Measurements from ENCODE around the gene CCL22.
A peak's percentile ranks its signal among the peaks of the same experiment; 100 is the strongest.

CCL22 gene

DNA sequence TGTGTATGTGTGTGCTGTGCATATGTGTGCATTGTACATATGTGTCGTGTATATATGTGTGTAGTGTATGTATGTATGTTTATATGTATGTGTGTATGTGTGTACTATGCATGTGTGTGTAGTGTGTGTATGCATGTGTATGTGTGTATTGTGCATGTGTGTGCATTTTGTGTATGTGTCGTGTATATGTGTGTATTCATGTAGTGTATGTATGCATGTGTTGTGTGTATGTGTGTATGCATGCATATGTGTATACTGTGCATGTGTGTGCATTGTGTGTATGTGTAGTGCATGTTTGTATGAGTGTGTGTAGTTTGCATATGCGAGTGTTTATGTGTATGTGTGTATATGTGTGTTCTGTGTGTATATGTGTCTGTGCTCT lies 30.5 kb downstream of the CCL22 start:
- TF ChIP-seq, protein P1, sequence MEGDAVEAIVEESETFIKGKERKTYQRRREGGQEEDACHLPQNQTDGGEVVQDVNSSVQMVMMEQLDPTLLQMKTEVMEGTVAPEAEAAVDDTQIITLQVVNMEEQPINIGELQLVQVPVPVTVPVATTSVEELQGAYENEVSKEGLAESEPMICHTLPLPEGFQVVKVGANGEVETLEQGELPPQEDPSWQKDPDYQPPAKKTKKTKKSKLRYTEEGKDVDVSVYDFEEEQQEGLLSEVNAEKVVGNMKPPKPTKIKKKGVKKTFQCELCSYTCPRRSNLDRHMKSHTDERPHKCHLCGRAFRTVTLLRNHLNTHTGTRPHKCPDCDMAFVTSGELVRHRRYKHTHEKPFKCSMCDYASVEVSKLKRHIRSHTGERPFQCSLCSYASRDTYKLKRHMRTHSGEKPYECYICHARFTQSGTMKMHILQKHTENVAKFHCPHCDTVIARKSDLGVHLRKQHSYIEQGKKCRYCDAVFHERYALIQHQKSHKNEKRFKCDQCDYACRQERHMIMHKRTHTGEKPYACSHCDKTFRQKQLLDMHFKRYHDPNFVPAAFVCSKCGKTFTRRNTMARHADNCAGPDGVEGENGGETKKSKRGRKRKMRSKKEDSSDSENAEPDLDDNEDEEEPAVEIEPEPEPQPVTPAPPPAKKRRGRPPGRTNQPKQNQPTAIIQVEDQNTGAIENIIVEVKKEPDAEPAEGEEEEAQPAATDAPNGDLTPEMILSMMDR (IDR thresholded peaks at IDR 0.05; ENCODE audit: poor library complexity, severe bottlenecking), result no peak
- Histone ChIP-seq H3K27me3 (ENCODE audit: insufficient read depth, poor library complexity, severe bottlenecking) (no peaks in the 10 kb centered on the region), H3K27ac (ENCODE audit: poor library complexity, severe bottlenecking) (no peak overlapping the region), H3K9me3 (ENCODE audit: severe bottlenecking) (no peaks in the 10 kb centered on the region), H3K4me3 (ENCODE audit: severe bottlenecking) (no peak overlapping the region), H3K36me3 (ENCODE audit: low read depth) (no peaks in the 10 kb centered on the region), H3K4me1 (ENCODE audit: insufficient read depth, poor library complexity, severe bottlenecking) (peaks cover 5% of the 10 kb centered on the region)
- DNase-seq (ENCODE audit: low spot score) (no peak), ATAC-seq (ENCODE audit: low read depth) (no peak)

DNA sequence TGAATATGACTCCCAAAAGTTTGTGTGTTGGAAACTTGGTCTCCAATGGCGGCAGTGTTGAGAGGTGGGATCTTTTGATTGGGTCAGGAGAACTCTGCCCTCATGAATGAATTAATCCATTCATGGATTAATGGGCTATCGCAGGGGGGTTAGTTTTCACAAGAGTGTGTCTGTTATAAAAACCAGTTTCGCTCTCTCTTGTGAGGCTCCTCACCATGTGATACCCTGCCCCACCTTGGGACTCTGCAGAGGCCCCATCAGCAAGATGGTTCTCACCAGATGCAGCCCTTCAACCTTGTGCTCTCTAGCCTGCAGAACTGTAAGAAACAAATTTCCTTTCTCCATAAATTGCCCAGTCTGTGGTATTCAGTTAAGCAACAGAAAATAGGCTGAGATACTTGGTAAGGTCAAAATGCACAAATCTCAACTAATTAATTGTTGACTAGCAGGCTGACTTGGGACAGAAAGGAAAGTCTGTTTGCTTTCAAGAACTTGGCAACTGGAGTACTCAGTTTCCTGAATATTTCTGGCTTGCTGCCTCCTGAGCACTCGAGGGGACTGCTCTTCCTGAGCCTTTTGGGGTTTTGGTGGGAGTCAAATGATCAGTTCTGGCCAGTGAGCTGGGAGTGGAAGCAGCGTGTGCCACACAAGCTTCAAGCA lies 32.2 kb downstream of the CCL22 start:
- DNase-seq (ENCODE audit: low spot score), result no peak
- H3K4me1 ChIP-seq (ENCODE audit: insufficient read depth, poor library complexity, severe bottlenecking), result peaks cover 11% of the 10 kb centered on the region
- H3K9me3 ChIP-seq (ENCODE audit: severe bottlenecking), result no peaks in the 10 kb centered on the region
- no peak overlapping the region for H3K27ac ChIP-seq (ENCODE audit: poor library complexity, severe bottlenecking)
- TF ChIP-seq, protein P1 (IDR thresholded peaks at IDR 0.05; ENCODE audit: poor library complexity, severe bottlenecking), result no peak
- no peak overlapping the region for H3K4me3 ChIP-seq (ENCODE audit: severe bottlenecking)
- no peak for ATAC-seq (ENCODE audit: low read depth)
- H3K27me3 ChIP-seq (ENCODE audit: insufficient read depth, poor library complexity, severe bottlenecking), result no peaks in the 10 kb centered on the region
- H3K36me3 ChIP-seq (ENCODE audit: low read depth), result no peaks in the 10 kb centered on the region

- no peaks in the 10 kb centered on the region for H3K36me3 ChIP-seq (ENCODE audit: low read depth)
- H3K27me3 ChIP-seq (ENCODE audit: insufficient read depth, poor library complexity, severe bottlenecking), result no peaks in the 10 kb centered on the region
- H3K27ac ChIP-seq (ENCODE audit: poor library complexity, severe bottlenecking), result no peak overlapping the region
- no peak for DNase-seq (ENCODE audit: low spot score)
- TF ChIP-seq, protein P1 (IDR thresholded peaks at IDR 0.05; ENCODE audit: poor library complexity, severe bottlenecking), result no peak
- H3K4me1 ChIP-seq (ENCODE audit: insufficient read depth, poor library complexity, severe bottlenecking), result peaks cover 11% of the 10 kb centered on the region
- no peak for ATAC-seq (ENCODE audit: low read depth)
- no peaks in the 10 kb centered on the region for H3K9me3 ChIP-seq (ENCODE audit: severe bottlenecking)
- no peak overlapping the region for H3K4me3 ChIP-seq (ENCODE audit: severe bottlenecking)
Measured at GRCh38 chr16:57391300-57391699, 32.7 kb downstream of the CCL22 start.

DNA sequence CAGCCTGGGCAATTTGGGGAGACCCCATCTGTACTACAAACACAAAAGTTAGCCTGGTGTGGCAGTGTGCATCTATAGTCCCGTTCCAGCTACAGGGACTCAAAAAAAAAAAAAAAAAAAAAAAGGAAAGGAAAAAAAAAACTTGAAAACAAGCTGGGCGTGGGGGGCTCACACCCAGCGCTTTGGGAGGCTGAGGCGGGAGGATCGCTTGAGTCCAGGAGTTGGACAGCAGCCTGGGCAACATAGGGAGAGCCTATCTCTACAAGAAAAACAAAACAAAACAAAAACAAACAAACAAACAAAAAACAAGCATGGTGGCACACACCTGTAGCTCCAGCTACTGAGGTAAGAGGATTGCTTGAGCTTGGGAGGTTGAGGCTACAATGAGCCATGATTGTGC lies 33.1 kb downstream of the CCL22 start:
- Histone ChIP-seq H3K4me3 (ENCODE audit: severe bottlenecking) (no peak overlapping the region), H3K9me3 (ENCODE audit: severe bottlenecking) (no peaks in the 10 kb centered on the region), H3K27me3 (ENCODE audit: insufficient read depth, poor library complexity, severe bottlenecking) (no peaks in the 10 kb centered on the region), H3K4me1 (ENCODE audit: insufficient read depth, poor library complexity, severe bottlenecking) (peaks cover 11% of the 10 kb centered on the region), H3K27ac (ENCODE audit: poor library complexity, severe bottlenecking) (no peak overlapping the region), H3K36me3 (ENCODE audit: low read depth) (no peaks in the 10 kb centered on the region)
- ATAC-seq (ENCODE audit: low read depth) (no peak), DNase-seq (ENCODE audit: low spot score) (no peak)
- TF ChIP-seq, protein P1 (IDR thresholded peaks at IDR 0.05; ENCODE audit: poor library complexity, severe bottlenecking), result no peak

GRCh38 chr16:57392694-57393093 lies 34.1 kb downstream of the CCL22 start:
- no peak overlapping the region for H3K27ac ChIP-seq (ENCODE audit: poor library complexity, severe bottlenecking)
- 0 out of 3 replicates have a peak, but pooled peaks have one; percentile 23 for ATAC-seq (ENCODE audit: low read depth)
- H3K27me3 ChIP-seq (ENCODE audit: insufficient read depth, poor library complexity, severe bottlenecking), result no peaks in the 10 kb centered on the region
- no peaks in the 10 kb centered on the region for H3K9me3 ChIP-seq (ENCODE audit: severe bottlenecking)
- no peaks in the 10 kb centered on the region for H3K36me3 ChIP-seq (ENCODE audit: low read depth)
- TF ChIP-seq, protein P1 (IDR thresholded peaks at IDR 0.05; ENCODE audit: poor library complexity, severe bottlenecking), result no peak
- no peak for DNase-seq (ENCODE audit: low spot score)
- H3K4me1 ChIP-seq (ENCODE audit: insufficient read depth, poor library complexity, severe bottlenecking), result peaks cover 11% of the 10 kb centered on the region
- no peak overlapping the region for H3K4me3 ChIP-seq (ENCODE audit: severe bottlenecking)

Data from RWPE2 (cell line).